ENCODE results near the gene ATP2C2. TPM values are rescaled to one million over a fixed set of nuclear protein-coding genes. Genes with fewer than 3 reads are reported as not detected.

Gene ATP2C2
- total and polyA plus RNA-seq, 2 experiments from 2014 or later: 2.1 TPM

- TF ChIP-seq ZNF462 (CRISPR knock-in tag; IDR thresholded peaks at IDR 0.05) (no peak), CTCF (conservative IDR thresholded peaks at IDR 0.05; ENCODE audit: low read depth in 2 of 2) (no peak), JUNB (IDR thresholded peaks at IDR 0.05; ENCODE audit: unreplicated experiment) (no peak)
These were observed 34.3 kb upstream of the ATP2C2 start (continued) for GRCh38 chr16:84334058-84334457.

- Histone ChIP-seq H3K4me1 (ENCODE audit: insufficient read depth) (no peaks in the 10 kb centered on the region), H3F3A (replicated peaks; ENCODE audit: low read depth) (no peaks in the 10 kb centered on the region), H3K27me3 (ENCODE audit: insufficient read depth) (no peaks in the 10 kb centered on the region), H3K27ac (ENCODE audit: low read depth) (no peak overlapping the region), H3K36me3 (ENCODE audit: insufficient read depth) (no peaks in the 10 kb centered on the region), H3K4me2 (no peak overlapping the region), H3K9me2 (ENCODE audit: insufficient read depth) (no peaks in the 10 kb centered on the region), H3K79me2 (replicated peaks; ENCODE audit: insufficient read depth) (no peaks in the 10 kb centered on the region), H4K20me1 (replicated peaks; ENCODE audit: insufficient read depth) (no peaks in the 10 kb centered on the region), H2AFZ (no peak overlapping the region), H3K4me3 (no peak overlapping the region)
- DNase-seq (ENCODE audit: low spot score) (no peak), ATAC-seq (no peak)
- Mint-ChIP-seq H3K4me3 (no peak overlapping the region), H3K4me1 (peaks cover 6% of the 10 kb centered on the region), H3K36me3 (ENCODE audit: low read depth) (no peaks in the 10 kb centered on the region), H3K27me3 (ENCODE audit: insufficient read depth, low read depth, poor library complexity) (no peaks in the 10 kb centered on the region), H3K27ac (no peak overlapping the region), H3K9me3 (peaks cover 3% of the 10 kb centered on the region; the same call in 2 of the 3 replicates)
- TF ChIP-seq EZH2 (IDR thresholded peaks at IDR 0.05; ENCODE audit: low read depth, unreplicated experiment) (no peak), CTCF (conservative IDR thresholded peaks at IDR 0.05; ENCODE audit: low read depth in 2 of 2) (no peak), STAT1 (IDR thresholded peaks at IDR 0.05; ENCODE audit: unreplicated experiment) (no peak), CREB1 (CRISPR knock-in tag; IDR thresholded peaks at IDR 0.05; ENCODE audit: low read depth) (no peak), ZNF331 (CRISPR knock-in tag; IDR thresholded peaks at IDR 0.05; ENCODE audit: low read depth) (no peak), REST (IDR thresholded peaks at IDR 0.05; ENCODE audit: unreplicated experiment) (no peak), POLR2AphosphoS5 (IDR thresholded peaks at IDR 0.05; ENCODE audit: low read depth) (no peak), JUNB (IDR thresholded peaks at IDR 0.05; ENCODE audit: unreplicated experiment) (no peak)
These were observed 33.9 kb upstream of the ATP2C2 start for GRCh38 chr16:84334482-84334881.
